Activated gamma-delta T cell treated with anti-CD3 and anti-CD28 coated beads, Interleukin-2, amount 50 U/mL, for 16 hours (primary cell): Measurements from ENCODE around the gene MYBPH.

Experiments used
- DNase-seq: peaks from one replicate; pipeline ENCODE4 v3.0.0-alpha.2; 2020; ENCODE audit warnings: low read depth

The MYBPH gene

DNA sequence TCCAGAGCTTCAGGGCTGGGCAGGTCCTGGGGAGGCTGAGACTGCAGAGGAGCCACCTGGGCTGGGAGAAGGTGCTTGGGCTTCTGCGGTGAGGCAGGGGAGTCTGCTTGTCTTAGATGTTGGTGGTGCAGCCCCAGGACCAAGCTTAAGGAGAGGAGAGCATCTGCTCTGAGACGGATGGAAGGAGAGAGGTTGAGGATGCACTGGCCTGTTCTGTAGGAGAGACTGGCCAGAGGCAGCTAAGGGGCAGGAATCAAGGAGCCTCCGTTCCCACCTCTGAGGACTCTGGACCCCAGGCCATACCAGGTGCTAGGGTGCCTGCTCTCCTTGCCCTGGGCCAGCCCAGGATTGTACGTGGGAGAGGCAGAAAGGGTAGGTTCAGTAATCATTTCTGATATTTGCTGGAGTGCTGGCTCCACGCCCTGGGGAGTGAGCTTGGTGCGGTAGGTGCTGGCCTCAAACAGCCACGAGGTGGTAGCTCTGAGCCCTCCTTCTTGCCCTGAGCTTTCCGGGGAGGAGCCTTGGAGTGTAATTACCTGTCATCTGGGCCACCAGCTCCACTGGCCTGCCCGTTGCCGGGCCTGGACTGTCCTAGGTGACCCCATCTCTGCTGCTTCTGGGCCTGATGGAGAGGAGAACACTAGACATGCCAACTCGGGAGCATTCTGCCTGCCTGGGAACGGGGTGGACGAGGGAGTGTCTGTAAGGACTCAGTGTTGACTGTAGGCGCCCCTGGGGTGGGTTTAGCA, 9.3 kb downstream of the MYBPH start:
- no peak for DNase-seq

DNA sequence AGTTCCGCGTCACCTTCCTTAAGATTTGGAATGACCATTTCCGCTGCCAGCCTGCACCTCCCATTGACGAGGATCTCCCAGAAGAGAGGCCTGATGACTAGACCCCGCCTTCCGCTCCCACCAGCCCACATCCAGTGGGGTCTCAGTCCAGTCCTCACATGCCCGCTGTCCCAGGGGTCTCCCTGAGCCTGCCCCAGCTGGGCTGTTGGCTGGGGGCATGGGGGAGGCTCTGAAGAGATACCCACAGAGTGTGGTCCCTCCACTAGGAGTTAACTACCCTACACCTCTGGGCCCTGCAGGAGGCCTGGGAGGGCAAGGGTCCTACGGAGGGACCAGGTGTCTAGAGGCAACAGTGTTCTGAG, 9.8 kb downstream of the MYBPH start:
- DNase-seq, result no peak

- no peak for DNase-seq
These were observed 10.4 kb downstream of the MYBPH start for GRCh38 chr1:203165101-203165799.

DNA sequence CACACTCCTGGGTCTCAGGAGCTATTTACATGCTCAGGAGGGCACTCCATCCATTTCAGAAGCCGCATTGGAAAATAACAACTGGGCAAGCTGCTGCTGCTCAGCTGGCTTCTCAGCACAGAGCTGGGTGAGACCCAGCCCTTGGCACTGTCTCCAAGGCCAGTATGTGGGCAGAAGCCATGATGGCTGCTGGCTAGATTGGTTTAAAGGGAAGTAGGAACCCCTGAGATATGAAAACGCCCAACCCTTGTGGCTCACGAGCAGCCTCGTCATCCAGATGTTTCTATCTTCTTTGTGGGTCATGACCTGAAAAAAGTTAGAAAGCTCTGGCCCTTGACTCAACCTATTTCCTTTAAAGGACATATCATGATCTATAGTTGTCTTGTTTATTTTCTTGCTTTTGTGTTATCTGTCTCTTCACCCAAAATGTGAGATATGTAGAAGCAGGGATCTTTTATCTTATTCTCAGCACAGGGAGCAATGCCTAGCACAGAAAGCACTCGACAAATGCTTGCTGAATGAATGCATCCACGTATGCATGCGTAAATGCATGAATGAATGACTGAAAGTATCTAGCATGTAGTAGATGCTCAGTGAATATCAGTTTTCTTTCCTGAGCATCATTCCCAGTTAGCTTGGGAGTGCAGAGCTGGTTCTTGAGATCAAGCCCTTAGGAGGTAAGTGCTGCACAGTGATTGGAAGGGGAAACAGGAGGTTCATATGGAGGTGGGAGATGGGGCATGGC, 11.6 kb downstream of the MYBPH start:
- no peak for DNase-seq

DNA sequence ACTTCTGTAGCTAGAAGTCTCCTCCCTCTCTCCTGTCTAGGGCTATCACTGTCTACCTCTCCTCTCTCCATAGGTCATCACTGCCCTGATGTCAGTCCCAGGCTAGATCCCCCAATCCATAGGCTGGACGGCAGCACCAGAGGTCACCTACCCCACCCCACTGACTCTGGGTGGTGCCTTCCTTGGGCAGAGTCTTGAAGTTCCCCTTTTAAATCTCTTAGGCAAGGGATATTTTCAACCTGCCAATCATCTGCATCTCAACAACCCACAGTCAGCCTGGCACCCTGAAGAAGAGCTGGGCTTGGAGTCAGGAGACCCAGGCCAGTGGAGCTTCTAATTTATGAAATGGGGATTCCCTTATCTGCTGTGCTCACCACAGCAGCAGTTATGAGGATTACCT, 13.2 kb downstream of the MYBPH start:
- DNase-seq, result no peak

DNA sequence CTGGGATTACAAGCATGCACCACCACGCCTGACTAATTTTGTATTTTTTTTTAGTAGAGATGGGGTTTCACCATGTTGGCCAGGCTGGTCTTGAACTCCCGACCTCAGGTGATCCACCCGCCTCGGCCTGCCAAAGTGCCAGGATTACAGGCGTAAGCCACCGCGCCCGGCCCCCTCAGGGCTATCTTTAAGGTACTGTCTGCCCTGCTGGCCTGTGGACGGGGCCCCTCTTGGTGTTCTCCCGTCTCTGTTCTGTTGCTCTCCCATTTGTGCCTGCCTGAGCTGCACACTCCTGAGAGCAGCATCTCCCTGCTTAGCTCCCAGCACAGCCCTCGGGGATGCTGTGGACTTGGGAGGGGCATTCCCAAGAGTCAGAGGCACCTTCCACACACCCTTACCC, 13.9 kb downstream of the MYBPH start:
- DNase-seq, result no peak

DNA sequence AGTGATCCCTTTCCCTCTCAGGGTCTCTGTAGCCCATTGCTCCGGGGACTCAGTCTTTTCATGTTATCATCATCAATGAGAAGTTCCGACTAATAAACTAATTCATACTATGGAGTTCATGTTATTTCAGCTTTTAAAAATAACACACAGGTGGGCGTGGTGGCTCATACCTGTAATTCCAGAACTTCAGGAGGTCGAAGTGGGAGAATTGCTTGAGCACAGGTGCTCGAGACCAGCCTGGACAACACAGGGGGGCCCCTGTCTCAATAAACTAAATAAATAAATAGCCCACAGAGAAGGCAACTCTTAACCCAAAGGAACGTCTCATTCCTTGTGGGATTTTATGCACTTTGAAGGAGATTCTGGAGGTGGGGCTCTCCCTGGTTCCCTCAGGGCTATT, 14.5 kb downstream of the MYBPH start:
- no peak for DNase-seq

GRCh38 chr1:203159844-203160243, 15.8 kb downstream of the MYBPH start:
- no peak for DNase-seq

GRCh38 chr1:203158960-203159665, 16.5 kb downstream of the MYBPH start:
- no peak for DNase-seq

DNA sequence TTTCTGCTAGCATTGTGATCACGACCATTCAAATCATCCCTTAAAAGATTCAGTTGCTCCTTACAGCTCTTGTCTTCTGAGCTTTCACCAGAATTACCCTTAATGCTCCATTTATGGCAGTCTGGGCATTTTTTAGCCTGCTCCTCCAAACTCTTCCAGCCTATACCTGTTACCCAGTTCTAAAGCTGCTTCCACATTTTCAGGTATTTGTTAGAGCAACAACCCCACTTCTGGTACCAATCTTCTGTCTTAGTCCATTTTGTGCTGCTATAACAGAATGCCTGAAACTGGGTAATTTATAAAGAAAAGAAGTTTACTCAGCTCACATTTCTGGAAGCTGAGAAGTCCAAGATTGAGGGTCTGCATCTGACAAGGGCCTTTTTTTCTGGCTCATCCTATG, 17.2 kb downstream of the MYBPH start:
- no peak for DNase-seq

DNA sequence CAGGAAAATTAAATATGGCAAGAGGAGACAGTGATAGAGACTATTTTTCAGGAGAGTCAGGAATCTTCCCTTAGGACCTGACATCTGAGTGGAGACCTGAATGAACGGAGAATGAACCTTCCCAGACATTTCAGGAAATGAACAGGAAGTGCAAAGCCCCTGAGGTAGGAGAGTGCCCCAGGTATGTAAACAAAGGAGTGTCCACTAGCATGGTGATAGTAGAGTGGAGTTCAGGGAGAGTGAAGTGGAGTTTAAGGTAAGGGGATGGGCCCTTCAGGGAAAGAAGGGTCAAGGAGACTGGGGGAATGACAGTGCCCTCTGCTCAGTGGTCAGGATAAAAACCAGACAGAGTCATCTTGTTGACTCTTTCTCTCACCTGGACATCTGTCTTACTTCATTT, 19.3 kb downstream of the MYBPH start:
- DNase-seq, result no peak

- DNase-seq, result no peak
These were observed 21.4 kb downstream of the MYBPH start for GRCh38 chr1:203153989-203154821.

DNA sequence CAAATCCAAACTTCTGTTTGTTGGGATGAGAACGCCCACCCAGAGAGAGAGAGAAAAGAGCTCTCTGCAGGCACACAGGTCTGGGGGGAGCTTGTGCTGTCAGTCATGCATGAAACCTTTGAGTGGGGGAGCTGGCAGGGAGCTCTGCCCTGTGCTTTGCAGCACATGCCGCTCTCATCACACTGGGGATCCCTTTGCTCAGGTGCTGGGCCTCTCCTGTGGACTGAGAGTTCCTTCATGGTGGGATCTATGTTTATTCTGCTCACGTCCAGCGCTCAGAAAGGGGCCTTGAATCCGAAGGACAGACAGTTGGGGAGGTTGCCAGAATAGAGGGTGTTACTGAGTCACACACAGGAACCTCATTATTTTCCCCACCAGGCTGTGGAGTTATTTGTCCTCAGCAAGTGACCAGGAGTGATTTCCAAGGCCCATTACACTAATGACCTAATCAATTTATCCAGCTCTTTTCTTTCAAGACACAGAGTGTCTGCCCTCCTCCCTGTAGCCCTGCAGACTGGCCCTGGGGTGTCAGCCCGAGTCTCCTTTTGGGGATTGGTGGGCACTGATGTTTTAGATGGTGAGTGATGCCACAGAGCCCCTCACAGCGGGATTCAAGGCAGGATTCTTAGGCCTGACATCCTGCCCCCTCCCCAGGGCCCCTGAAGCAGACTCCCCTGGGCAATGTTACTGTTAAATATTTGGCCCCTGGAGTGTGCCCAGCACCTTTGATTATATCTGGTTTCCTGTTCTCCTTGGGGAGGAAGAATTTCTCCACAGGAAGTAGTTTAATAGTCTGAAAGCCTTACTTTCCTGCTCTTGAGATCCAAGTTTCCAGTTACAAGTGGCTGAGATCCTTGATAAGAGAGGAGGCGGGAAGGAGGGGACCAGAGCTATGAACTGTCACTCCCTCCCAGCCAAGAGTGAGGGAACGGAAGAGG, 22.3 kb downstream of the MYBPH start:
- no peak for DNase-seq

DNA sequence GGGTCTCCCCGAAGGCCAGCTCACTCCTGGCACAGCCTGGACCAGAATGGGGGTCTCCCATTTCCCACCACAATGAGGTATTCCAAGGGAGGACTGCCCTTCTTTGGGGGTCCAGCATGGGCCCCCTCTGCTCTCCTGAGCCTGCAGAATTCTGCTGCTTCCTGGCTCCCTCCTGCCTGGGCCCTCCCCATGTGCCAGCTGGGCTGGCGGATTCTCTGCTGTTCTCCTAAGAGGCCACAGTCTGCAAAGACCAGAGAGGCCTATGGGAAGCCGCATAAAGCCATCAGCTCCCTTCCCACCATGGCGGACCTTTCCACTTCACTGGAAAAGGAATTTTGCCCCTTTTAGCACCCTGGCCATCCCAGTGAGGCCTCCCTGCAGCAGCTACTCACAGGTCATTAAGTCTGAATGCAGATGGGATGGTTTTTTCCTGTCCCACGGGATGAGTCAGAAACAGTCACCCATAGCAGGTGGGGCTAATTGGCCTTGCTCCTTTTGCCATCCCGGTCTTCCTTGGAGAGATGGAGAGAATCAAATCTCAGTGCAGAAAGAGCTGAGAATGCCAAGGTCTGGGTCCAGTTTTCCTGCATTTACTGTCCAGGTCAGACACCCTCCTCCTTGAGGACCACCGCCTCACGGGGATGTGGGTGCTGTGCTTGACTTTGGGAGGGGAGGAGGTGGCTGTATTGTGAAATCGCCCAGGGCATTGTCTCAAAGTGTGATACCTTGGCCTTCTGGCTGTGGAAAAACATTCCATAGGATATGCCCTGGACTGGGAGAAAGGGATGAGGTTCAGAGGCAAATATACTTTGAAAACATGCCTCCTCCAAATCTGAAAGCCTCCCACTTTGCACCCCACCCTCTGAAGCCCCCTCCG, 23.2 kb downstream of the MYBPH start:
- no peak for DNase-seq

DNA sequence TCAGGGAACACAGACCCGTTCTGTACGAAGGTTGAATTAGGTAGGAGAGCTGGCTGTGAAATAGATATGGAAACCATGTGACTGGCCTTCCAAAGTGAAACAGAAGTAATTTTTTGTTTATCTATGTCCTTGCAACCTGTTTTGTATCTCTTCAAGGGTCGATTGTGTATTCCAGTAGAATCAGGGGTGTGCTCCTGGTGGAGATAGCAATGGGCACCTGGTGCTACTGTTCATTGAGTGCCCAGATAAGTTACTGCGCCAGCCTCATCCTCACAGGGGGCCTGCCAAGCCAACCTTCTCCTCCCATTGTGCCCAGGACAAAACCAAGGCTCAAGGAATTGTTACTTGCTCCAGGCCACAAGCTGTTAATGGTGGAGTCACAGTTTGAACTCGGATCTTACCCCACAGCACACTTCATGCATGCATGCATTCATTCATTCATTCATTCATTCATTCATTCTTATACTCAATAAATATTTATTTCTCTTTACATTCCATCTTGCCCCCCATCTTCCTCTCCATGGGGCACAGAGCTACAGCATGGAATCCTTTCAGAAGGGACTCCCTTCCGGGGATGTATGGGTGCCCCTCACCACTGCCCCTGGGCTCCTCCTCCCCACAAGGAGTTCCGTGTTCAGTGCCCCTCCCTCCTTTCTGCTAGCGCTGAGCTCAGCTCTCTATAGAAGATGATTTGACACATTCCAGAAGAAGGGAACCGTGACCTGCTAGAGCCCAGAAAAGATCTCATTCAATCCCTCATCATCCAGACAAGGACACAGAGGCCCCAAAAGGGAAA, 24.1 kb downstream of the MYBPH start:
- DNase-seq, result no peak

GRCh38 chr1:203150511-203151297, 24.9 kb downstream of the MYBPH start:
- no peak for DNase-seq

DNA sequence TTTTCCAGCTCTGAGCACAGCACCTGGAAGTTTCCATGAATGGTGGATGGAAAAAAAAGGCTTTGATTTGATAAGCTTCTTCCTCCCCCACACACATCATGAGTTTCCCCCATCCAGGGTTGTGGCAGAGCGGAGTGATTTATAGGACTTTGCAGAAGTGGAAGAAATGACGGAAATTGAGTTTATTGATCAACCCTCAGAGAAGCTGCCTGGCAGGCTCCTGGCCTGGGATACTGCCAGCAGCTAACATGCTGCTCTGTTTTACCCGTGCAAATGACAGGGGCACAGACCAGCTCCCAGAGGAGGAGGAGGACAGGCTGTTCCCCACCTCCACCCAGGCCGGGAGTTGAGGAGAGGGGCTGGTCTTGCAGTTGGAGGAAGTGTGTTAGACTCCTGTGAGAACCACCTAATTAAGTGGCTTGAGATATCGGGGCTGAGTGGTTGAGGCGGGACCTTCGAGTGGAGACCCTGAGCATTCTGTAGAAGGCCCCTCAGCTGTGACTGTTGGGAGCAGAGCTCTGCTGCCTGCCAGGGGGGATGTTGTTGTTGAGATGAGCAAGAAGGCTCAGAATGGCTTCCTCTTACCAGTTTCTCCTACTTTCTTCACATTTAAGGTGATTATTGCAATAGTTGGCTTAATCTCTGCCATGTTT, 26.3 kb downstream of the MYBPH start:
- no peak for DNase-seq
